ENCODE data around the gene CERS2.

DNA sequence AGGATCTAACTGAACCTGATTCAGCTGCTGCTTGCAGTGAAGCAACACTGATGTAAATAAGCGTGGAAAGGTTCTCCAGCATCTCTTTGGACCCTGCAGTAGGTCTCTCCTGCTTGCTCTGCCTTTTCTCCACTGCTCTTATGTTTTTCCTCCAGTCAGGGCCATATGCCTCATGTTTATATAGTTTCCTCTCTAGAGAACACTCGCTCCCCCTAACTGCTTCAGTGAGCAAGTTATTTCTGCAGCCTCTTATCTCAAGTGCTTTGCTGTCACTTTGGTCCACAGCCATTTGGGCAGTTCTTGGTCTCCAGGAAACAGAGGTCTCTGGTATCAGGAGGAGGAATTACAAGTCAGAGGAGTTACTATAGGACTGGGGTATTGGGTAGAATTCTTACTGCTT, 38.9 kb upstream of the CERS2 start:
- TF ChIP-seq TCF7L2 (IDR thresholded peaks at IDR 0.05; ENCODE audit: low read depth, low read length) (no peak), POLR2AphosphoS5 (IDR thresholded peaks at IDR 0.05; ENCODE audit: low read depth, low read length) (no peak)
- TF ChIP-seq, protein P1, sequence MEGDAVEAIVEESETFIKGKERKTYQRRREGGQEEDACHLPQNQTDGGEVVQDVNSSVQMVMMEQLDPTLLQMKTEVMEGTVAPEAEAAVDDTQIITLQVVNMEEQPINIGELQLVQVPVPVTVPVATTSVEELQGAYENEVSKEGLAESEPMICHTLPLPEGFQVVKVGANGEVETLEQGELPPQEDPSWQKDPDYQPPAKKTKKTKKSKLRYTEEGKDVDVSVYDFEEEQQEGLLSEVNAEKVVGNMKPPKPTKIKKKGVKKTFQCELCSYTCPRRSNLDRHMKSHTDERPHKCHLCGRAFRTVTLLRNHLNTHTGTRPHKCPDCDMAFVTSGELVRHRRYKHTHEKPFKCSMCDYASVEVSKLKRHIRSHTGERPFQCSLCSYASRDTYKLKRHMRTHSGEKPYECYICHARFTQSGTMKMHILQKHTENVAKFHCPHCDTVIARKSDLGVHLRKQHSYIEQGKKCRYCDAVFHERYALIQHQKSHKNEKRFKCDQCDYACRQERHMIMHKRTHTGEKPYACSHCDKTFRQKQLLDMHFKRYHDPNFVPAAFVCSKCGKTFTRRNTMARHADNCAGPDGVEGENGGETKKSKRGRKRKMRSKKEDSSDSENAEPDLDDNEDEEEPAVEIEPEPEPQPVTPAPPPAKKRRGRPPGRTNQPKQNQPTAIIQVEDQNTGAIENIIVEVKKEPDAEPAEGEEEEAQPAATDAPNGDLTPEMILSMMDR (IDR thresholded peaks at IDR 0.05) = no peak

Measured in Panc1 (cell line).